ENCODE measurements around the gene BET1L. TPM values are rescaled to one million over a fixed set of nuclear protein-coding genes. Genes with fewer than 3 reads are reported as not detected.

Gene BET1L
- total RNA-seq, 1 experiment from 2014 or later = 14.4 TPM

- H3K36me3 ChIP-seq (ENCODE audit: low read depth, low read length) = peaks cover 28% of the 10 kb centered on the region
- no peaks in the 10 kb centered on the region for H3K4me1 ChIP-seq (ENCODE audit: insufficient read depth, low read length)
- H3K27ac ChIP-seq (ENCODE audit: low read length) = no peak overlapping the region
- DNase-seq = no peak
- no peaks in the 10 kb centered on the region for H3K9me3 ChIP-seq (ENCODE audit: low read length)
- no peak for TF ChIP-seq EZH2phosphoT487 (IDR thresholded peaks at IDR 0.05; ENCODE audit: borderline replicate concordance, low read length)
- TF ChIP-seq EZH2 (IDR thresholded peaks at IDR 0.05; ENCODE audit: low read length, unreplicated experiment) = no peak
- TF ChIP-seq CTCF (conservative IDR thresholded peaks at IDR 0.05; ENCODE audit: low read depth, low read length) = no peak
- 0 out of 2 replicates have a peak, but pooled peaks have one; percentile 10 for ATAC-seq
- no TSS peak for BruUV-seq (replicated peaks)
- intact Hi-C loops (cut with micrococcal nuclease) = no loop called here
- CTCF ChIA-PET = interaction anchor here (0.6 kb wide), 1 partner anchor 9 kb away, joined by 3 read pairs; the partner anchor contains the start of genes BET1L and RIC8A
- no peak overlapping the region for H3K9ac ChIP-seq (ENCODE audit: low read length)
- H3K4me2 ChIP-seq (ENCODE audit: low read length) = no peak overlapping the region
- no peaks in the 10 kb centered on the region for H3K9me2 ChIP-seq (replicated peaks; ENCODE audit: low read length)
- no peak overlapping the region for H3K4me3 ChIP-seq (ENCODE audit: low read length)
- no peaks in the 10 kb centered on the region for H3K27me3 ChIP-seq (ENCODE audit: low read length)
- no peaks in the 10 kb centered on the region for H4K20me1 ChIP-seq (ENCODE audit: low read length)
- peaks cover 2% of the 10 kb centered on the region for H3K79me2 ChIP-seq (ENCODE audit: low read length)
- H2AFZ ChIP-seq (ENCODE audit: low read length) = no peak overlapping the region
- POLR2A ChIA-PET (ENCODE audit: unreplicated experiment) = interaction anchor here (0.6 kb wide), 2 partner anchors 9 to 67 kb away, joined by 4 to 9 read pairs; partner anchors contain the start of genes BET1L and RIC8A
- H3F3A ChIP-seq (ENCODE audit: low read length, unreplicated experiment) = no peaks in the 10 kb centered on the region
Measured at GRCh38 chr11:216081-216974, 9.1 kb upstream of the BET1L start.

- H3K27ac ChIP-seq (ENCODE audit: low read length) = no peak overlapping the region
- intact Hi-C loops (cut with micrococcal nuclease) = no loop called here
- ATAC-seq = peak; percentile 47
- no peaks in the 10 kb centered on the region for H4K20me1 ChIP-seq (ENCODE audit: low read length)
- H3K9me2 ChIP-seq (replicated peaks; ENCODE audit: low read length) = no peaks in the 10 kb centered on the region
- TF ChIP-seq CTCF (conservative IDR thresholded peaks at IDR 0.05; ENCODE audit: low read depth, low read length) (no peak), EZH2 (IDR thresholded peaks at IDR 0.05; ENCODE audit: low read length, unreplicated experiment) (no peak), EZH2phosphoT487 (IDR thresholded peaks at IDR 0.05; ENCODE audit: borderline replicate concordance, low read length) (no peak)
- ChIA-PET CTCF (no interaction called here), POLR2A (ENCODE audit: unreplicated experiment) (interaction anchor here (0.6 kb wide), 1 partner anchor 8 kb away, joined by 4 read pairs; the partner anchor contains the start of genes BET1L and RIC8A)
- no peaks in the 10 kb centered on the region for H3K27me3 ChIP-seq (ENCODE audit: low read length)
- H3K9ac ChIP-seq (ENCODE audit: low read length) = no peak overlapping the region
- H3F3A ChIP-seq (ENCODE audit: low read length, unreplicated experiment) = no peaks in the 10 kb centered on the region
- no peak overlapping the region for H3K4me3 ChIP-seq (ENCODE audit: low read length)
- BruUV-seq (replicated peaks) = no TSS peak
- H3K79me2 ChIP-seq (ENCODE audit: low read length) = peaks cover 10% of the 10 kb centered on the region
- no peak overlapping the region for H3K4me2 ChIP-seq (ENCODE audit: low read length)
- H2AFZ ChIP-seq (ENCODE audit: low read length) = no peak overlapping the region
- no peak for DNase-seq
- no peaks in the 10 kb centered on the region for H3K9me3 ChIP-seq (ENCODE audit: low read length)
- H3K36me3 ChIP-seq (ENCODE audit: low read depth, low read length) = peaks cover 34% of the 10 kb centered on the region
- peaks cover 2% of the 10 kb centered on the region for H3K4me1 ChIP-seq (ENCODE audit: insufficient read depth, low read length)
Measured at GRCh38 chr11:215581-216037, 8.4 kb upstream of the BET1L start.

GRCh38 chr11:214083-214482 lies 6.9 kb upstream of the BET1L start:
- H3K4me2 ChIP-seq (ENCODE audit: low read length) = no peak overlapping the region
- intact Hi-C loops (cut with micrococcal nuclease) = no loop called here
- no peaks in the 10 kb centered on the region for H3F3A ChIP-seq (ENCODE audit: low read length, unreplicated experiment)
- H4K20me1 ChIP-seq (ENCODE audit: low read length) = no peaks in the 10 kb centered on the region
- H2AFZ ChIP-seq (ENCODE audit: low read length) = no peak overlapping the region
- H3K4me1 ChIP-seq (ENCODE audit: insufficient read depth, low read length) = peaks cover 15% of the 10 kb centered on the region
- CTCF ChIA-PET = no interaction called here
- H3K9me3 ChIP-seq (ENCODE audit: low read length) = no peaks in the 10 kb centered on the region
- H3K4me3 ChIP-seq (ENCODE audit: low read length) = no peak overlapping the region
- ATAC-seq (no peak), DNase-seq (no peak)
- H3K9ac ChIP-seq (ENCODE audit: low read length) = no peak overlapping the region
- H3K36me3 ChIP-seq (ENCODE audit: low read depth, low read length) = peaks cover 46% of the 10 kb centered on the region
- H3K79me2 ChIP-seq (ENCODE audit: low read length) = peaks cover 25% of the 10 kb centered on the region
- POLR2A ChIA-PET (ENCODE audit: unreplicated experiment) = no interaction called here
- no peaks in the 10 kb centered on the region for H3K9me2 ChIP-seq (replicated peaks; ENCODE audit: low read length)
- BruUV-seq (replicated peaks) = no TSS peak
- TF ChIP-seq EZH2phosphoT487 (IDR thresholded peaks at IDR 0.05; ENCODE audit: borderline replicate concordance, low read length) = no peak
- H3K27me3 ChIP-seq (ENCODE audit: low read length) = no peaks in the 10 kb centered on the region
- no peak overlapping the region for H3K27ac ChIP-seq (ENCODE audit: low read length)

Measured in PC-3 (cell line).